H7 (cell line): ENCODE data around the gene NLGN1. TPM values are rescaled to one million over a fixed set of nuclear protein-coding genes. Genes with fewer than 3 reads are reported as not detected.

Experiments
- DNase-seq: peaks from one replicate; pipeline ENCODE4 v3.0.0; 2012
- H3K27me3 ChIP-seq: 2 replicates; pipeline ENCODE4 v1.6.0; 2011; ENCODE audit warnings: mild to moderate bottlenecking, low read length; ENCODE audit not compliant: control insufficient read depth, insufficient read depth
- H3K36me3 ChIP-seq: replicated peaks from 2 replicates; pipeline ENCODE4 v1.5.1; 2011; ENCODE audit warnings: low read length; ENCODE audit not compliant: control insufficient read depth, insufficient read depth
- H3K4me3 ChIP-seq: 2 replicates; pipeline ENCODE4 v1.5.1; 2011; ENCODE audit warnings: low read depth, mild to moderate bottlenecking, control low read depth, low read length, moderate library complexity; ENCODE audit not compliant: insufficient read depth
- total RNA-seq: library from RNA; depleted of rRNA; stranded (reverse); fragments of >200 nt; shearing (Covaris generic); gene quantifications from 2 replicates; pipeline ENCODE4 v1.2.3, GENCODE V29; 2014

The NLGN1 gene
- total RNA-seq, 1 experiment from 2014 or later, result 7.1 TPM

- no peak for DNase-seq
- Histone ChIP-seq H3K27me3 (no peaks in the 10 kb centered on the region), H3K4me3 (no peak overlapping the region), H3K36me3 (no peaks in the 10 kb centered on the region)
Observed at GRCh38 chr3:173923204-173923603, 525.7 kb downstream of the NLGN1 start.

- DNase-seq, result no peak
- no peaks in the 10 kb centered on the region for H3K36me3 ChIP-seq
- H3K4me3 ChIP-seq, result no peak overlapping the region
Observed at GRCh38 chr3:173930251-173930650, 532.7 kb downstream of the NLGN1 start.

GRCh38 chr3:173932624-173933023 lies 535.1 kb downstream of the NLGN1 start:
- H3K27me3 ChIP-seq, result no peaks in the 10 kb centered on the region
- no peaks in the 10 kb centered on the region for H3K36me3 ChIP-seq
- DNase-seq, result no peak
- no peak overlapping the region for H3K4me3 ChIP-seq

More at GRCh38 chr3:173930251-173930650, 532.7 kb downstream of the NLGN1 start:
- H3K27me3 ChIP-seq, result no peaks in the 10 kb centered on the region

GRCh38 chr3:173933113-173933512 lies 535.6 kb downstream of the NLGN1 start:
- no peak overlapping the region for H3K4me3 ChIP-seq
- no peaks in the 10 kb centered on the region for H3K27me3 ChIP-seq
- no peaks in the 10 kb centered on the region for H3K36me3 ChIP-seq
- DNase-seq, result no peak

GRCh38 chr3:173936316-173936715 lies 538.8 kb downstream of the NLGN1 start:
- Histone ChIP-seq H3K4me3 (no peak overlapping the region), H3K27me3 (no peaks in the 10 kb centered on the region), H3K36me3 (no peaks in the 10 kb centered on the region)
- no peak for DNase-seq

GRCh38 chr3:173938159-173938558 lies 540.6 kb downstream of the NLGN1 start:
- H3K4me3 ChIP-seq, result no peak overlapping the region
- no peaks in the 10 kb centered on the region for H3K36me3 ChIP-seq
- no peaks in the 10 kb centered on the region for H3K27me3 ChIP-seq
- DNase-seq, result no peak

GRCh38 chr3:173938616-173939015 lies 541.1 kb downstream of the NLGN1 start:
- no peak overlapping the region for H3K4me3 ChIP-seq
- H3K27me3 ChIP-seq, result no peaks in the 10 kb centered on the region
- no peak for DNase-seq
- no peaks in the 10 kb centered on the region for H3K36me3 ChIP-seq

- Histone ChIP-seq H3K4me3 (no peak overlapping the region), H3K27me3 (no peaks in the 10 kb centered on the region), H3K36me3 (no peaks in the 10 kb centered on the region)
- DNase-seq, result no peak
Observed at GRCh38 chr3:173939331-173939730, 541.8 kb downstream of the NLGN1 start.

- no peak for DNase-seq
- Histone ChIP-seq H3K4me3 (no peak overlapping the region), H3K27me3 (no peaks in the 10 kb centered on the region), H3K36me3 (no peaks in the 10 kb centered on the region)
Observed at GRCh38 chr3:173943264-173943663, 545.7 kb downstream of the NLGN1 start.

GRCh38 chr3:173945170-173945569 lies 547.6 kb downstream of the NLGN1 start:
- H3K36me3 ChIP-seq, result no peaks in the 10 kb centered on the region
- no peak for DNase-seq
- no peaks in the 10 kb centered on the region for H3K27me3 ChIP-seq
- H3K4me3 ChIP-seq, result no peak overlapping the region

- no peaks in the 10 kb centered on the region for H3K36me3 ChIP-seq
- H3K27me3 ChIP-seq, result no peaks in the 10 kb centered on the region
- DNase-seq, result no peak
- no peak overlapping the region for H3K4me3 ChIP-seq
Observed at GRCh38 chr3:173945806-173946205, 548.3 kb downstream of the NLGN1 start.

GRCh38 chr3:173954647-173955046 lies 557.1 kb downstream of the NLGN1 start:
- Histone ChIP-seq H3K27me3 (no peaks in the 10 kb centered on the region), H3K4me3 (no peak overlapping the region), H3K36me3 (no peaks in the 10 kb centered on the region)
- no peak for DNase-seq

GRCh38 chr3:173957646-173958045 lies 560.1 kb downstream of the NLGN1 start:
- Histone ChIP-seq H3K4me3 (no peak overlapping the region), H3K27me3 (no peaks in the 10 kb centered on the region), H3K36me3 (no peaks in the 10 kb centered on the region)
- no peak for DNase-seq

GRCh38 chr3:173958805-173959204 lies 561.3 kb downstream of the NLGN1 start:
- no peaks in the 10 kb centered on the region for H3K27me3 ChIP-seq
- H3K4me3 ChIP-seq, result no peak overlapping the region
- H3K36me3 ChIP-seq, result no peaks in the 10 kb centered on the region
- no peak for DNase-seq

GRCh38 chr3:173970281-173970680 lies 572.7 kb downstream of the NLGN1 start:
- no peak for DNase-seq
- Histone ChIP-seq H3K4me3 (no peak overlapping the region), H3K27me3 (no peaks in the 10 kb centered on the region), H3K36me3 (no peaks in the 10 kb centered on the region)

GRCh38 chr3:173976281-173976680 lies 578.7 kb downstream of the NLGN1 start:
- no peaks in the 10 kb centered on the region for H3K27me3 ChIP-seq
- H3K4me3 ChIP-seq, result no peak overlapping the region
- H3K36me3 ChIP-seq, result no peaks in the 10 kb centered on the region
- DNase-seq, result no peak
